ENCODE measurements around the gene JAKMIP3.

Gene JAKMIP3

GRCh38 chr10:132045324-132045723 is 20.4 kb upstream of the JAKMIP3 start:
- no peak for DNase-seq

GRCh38 chr10:132047575-132048293 is 18.0 kb upstream of the JAKMIP3 start:
- DNase-seq: no peak

GRCh38 chr10:132048294-132048667 is 17.5 kb upstream of the JAKMIP3 start:
- no peak for DNase-seq

GRCh38 chr10:132050191-132050590 is 15.6 kb upstream of the JAKMIP3 start:
- no peak for DNase-seq

GRCh38 chr10:132052124-132052523 is 13.6 kb upstream of the JAKMIP3 start:
- no peak for DNase-seq

DNA sequence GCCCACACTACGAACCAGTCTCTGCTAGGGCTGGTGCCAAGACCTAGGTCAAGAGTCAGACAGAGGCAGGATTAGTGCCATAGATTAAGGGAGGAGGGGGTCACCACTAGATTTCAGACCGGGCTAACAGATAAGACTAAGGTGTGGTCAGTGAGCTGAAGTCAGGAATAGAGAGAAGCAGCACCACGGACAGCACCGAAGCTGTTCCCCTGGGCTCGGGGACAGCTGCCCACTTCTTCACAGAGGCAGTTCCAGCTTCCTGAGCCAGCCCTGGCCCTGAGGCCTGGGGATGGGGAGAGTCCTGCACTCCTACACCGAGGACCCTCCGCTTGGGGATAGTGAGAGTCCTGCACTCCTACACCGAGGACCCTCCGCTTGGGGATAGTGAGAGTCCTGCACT is 11.2 kb upstream of the JAKMIP3 start:
- no peak for DNase-seq

GRCh38 chr10:132055616-132056015 is 10.1 kb upstream of the JAKMIP3 start:
- DNase-seq: no peak

- DNase-seq: no peak
Measured at GRCh38 chr10:132056663-132057062, 9.1 kb upstream of the JAKMIP3 start.

GRCh38 chr10:132057191-132057681 is 8.5 kb upstream of the JAKMIP3 start:
- no peak for DNase-seq

GRCh38 chr10:132058111-132058745 is 7.5 kb upstream of the JAKMIP3 start:
- no peak for DNase-seq

DNA sequence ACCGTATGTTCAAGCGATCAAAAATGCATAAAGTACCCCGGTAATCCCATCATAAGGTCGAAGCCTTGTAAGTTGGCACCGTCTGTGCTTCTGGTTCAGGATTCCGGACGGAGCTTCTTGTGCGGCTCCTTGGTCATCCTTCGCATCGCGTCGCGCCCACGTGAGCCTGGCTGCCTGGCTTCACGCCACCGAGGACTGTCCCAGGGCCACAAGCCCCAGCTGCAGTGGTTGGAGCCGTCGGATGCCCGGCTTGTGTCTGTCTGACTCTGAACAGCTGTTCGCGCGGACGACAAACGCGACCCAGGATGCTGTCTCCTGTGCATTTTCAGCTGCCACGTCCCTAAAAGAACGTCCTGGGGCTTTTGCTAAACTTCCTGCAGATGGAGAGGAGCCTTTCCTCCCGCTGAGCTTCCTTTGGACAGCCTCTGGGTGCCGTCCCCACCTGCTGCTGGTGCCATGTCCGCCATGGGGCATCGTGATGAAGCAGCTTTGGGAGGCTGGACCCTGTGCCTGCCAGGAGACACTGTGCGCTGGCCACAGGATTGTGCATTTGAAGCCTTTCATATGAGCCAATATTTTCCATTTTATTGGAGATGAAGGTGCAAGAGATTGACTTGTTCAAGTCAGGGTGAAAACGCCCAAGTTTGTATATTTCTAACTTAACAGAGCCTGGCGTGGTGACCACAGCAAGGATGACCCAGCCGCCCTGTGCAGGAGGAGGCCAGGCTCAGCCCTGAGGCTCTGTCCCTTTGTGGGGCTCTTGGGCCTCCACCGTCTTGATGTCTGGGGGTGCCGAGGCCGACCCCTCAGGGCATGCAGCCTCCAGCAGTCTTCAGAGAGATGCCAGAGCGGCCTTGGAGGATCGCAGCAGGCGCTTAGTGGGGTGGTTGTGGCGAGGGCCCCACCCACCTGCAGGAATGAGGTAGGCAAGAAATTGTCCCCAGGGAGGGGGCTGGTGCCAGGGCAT is 6.7 kb upstream of the JAKMIP3 start:
- no peak for DNase-seq

DNA sequence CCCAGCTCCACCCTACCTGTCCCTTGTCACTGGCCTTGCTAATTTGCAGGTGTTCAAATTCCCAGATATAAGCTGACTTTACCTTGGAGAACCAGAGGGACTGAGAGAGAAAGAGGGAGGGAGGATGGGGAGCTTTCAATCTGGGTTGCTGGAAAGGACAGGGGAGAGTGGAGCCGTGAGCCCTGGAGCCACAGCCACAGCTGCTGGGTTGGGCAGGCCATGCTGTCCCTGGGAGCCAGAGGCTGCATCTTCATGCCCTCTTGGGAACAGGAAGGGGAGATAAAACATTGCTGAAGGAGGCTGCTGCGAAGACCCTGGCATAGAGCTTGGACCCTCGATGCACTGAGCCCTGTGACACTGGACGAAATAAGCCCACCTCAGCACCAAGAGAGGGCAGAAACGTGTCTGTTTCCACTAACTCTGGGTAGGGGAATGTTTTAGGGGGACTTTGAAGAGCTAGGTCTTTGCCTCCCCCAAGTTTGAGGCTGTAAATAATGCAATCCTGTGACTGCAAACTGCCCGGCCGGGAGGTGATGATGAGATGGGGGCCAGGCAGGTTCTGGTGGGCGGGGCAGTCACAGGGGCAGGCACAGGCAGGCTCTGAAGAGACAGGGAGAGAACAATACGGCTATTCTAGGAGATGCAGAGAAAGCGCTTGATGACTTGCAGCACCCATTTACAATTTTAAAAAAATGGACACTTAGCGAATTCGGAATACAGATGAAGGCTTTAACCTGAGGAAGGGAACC is 5.8 kb upstream of the JAKMIP3 start:
- DNase-seq: no peak

DNA sequence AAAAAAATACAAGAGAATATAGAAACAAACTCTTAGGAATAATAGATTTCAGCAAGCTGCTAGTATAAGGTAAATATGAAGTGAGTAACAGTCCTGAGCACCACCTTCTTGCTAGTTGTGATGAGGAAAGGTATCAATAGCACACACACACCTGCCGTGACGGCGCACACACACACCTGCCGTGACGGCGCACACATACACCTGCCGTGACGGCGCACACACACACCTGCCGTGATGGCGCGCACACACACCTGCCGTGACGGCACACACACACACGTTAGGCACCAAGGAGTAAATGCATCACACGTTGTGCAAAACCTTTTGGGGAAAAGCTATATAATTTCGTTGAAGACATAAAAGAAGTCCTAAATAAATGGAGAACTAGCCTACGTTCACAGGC is 4.7 kb upstream of the JAKMIP3 start:
- no peak for DNase-seq

GRCh38 chr10:132061465-132061864 is 4.3 kb upstream of the JAKMIP3 start:
- no peak for DNase-seq

DNA sequence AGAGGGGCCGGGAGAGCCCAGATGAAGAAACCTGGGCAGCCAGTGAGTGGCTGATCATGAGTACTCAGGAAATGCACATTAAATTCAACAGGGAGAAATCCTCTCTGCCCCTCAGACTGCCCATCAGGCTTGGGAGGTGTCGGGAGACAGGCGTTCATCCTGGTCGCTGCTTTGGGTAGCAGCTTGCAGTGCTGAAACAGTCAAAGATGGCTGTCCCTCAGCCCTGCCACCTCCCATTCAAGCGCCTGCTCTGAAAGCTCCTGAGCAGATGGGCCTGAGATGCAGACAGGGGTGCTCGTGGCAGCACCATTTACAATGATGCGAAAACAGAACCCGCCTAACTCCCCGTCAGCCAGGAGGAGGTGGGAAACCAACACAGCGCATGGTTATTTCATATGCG is 3.6 kb upstream of the JAKMIP3 start:
- DNase-seq: no peak

DNA sequence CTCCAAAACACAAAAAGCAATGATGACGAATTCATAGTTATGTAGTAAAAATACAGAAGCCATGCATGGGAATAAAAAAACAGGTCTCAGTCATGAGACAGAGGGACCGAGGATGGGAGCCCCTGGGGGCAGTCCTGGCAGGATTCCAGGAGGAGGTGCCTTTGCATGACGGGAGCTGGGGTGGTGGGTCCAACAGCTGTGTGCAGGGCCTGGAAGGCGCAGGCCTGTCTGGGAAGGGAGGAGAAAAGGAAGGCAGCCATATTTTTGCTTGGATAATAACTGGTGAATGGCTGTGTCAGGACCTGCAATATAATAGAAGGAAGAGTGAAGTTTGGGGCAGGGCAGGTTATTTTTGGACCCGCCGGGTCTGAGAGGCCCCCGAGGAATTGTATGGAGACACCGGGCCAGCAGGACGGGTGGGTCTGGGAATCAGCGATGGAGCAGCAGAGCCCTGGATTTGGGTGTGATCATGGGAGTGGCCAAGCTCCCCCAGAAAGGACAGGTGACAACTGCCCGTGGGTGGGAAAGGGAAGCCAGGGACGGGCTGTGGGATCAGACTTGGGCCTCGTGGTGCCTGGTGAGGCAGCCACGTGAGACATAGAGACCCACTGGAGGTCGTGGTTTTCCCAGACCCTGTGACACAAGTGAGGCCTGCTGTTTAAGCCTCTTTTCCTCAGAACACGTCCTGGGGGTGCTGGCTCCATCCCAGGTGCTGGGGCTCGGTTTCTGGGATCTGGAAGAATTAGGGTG is 2.9 kb upstream of the JAKMIP3 start:
- no peak for DNase-seq

DNA sequence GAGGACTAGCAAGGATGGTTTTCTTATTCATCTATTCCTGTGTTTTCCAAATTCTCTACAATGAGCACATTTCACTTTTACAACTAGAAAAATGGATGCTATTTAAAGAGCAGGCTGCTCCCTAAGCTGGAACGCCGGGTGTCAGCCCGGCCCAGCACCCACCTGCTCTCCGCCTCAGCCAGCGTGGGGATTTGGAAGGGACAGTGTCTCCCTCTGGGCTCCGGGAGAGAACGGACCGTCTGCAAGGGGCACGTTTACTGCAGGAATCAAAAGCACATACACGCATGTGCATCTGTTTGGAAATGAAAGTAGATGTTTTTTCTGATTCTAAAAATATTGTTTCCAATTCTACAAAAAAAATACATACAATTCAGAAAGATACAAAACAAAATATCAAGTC is 2.3 kb upstream of the JAKMIP3 start:
- DNase-seq: no peak

DNA sequence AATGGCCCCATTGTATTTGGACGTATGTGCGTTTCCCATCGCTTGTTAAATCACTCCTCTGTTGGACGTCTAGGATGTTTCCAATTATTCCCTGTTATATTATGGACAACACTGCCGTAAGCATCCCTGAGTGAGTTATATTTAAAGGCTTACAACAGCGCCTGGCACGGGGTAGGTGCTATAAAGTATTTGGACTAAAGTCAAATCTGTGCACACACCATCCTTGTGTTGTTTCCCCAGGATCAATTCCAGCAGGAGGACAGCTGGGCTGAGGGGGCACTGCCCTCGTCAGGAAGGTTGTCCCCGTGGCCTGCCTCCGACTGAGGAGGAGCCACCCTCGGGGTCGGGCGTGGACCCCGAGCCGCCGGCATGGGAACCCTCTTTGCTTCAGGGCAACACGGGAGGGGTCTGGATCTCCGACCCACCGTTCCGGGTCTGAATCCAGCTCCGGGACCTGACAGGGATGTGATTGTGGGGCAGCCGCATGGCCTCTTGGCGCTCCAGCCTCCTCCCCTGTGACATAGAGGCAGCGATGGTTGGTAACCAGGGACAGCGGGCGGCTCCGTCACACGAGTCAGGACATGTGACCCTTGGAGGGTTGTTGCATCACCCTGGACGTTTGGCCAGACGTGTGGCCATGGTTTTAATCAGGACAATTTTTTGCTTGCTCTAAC is 1.5 kb upstream of the JAKMIP3 start:
- no peak for DNase-seq

- no peak for DNase-seq
Measured at GRCh38 chr10:132064771-132065437, 842 bp upstream of the JAKMIP3 start.

DNA sequence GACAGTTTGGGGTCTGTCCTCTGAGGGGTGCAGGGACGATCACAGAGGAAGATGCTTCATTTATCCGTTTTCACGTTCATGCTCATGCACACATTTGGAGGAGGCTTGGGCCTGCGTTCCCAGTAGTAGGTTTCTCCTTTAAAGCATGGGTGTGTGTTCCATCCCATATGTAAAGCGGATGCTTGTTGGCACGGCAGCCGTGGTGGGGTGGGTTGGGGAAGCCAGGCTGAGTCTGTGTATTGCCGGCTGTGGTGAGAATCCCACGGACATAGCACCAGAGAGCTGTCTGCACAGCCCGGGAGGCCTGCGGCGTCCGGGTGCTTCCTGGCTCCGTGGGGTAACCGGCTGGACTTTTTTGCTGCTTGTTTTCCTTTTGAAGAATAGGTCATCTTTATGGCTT is 440 bp downstream of the JAKMIP3 start:
- DNase-seq: no peak

- DNase-seq: no peak
Measured at GRCh38 chr10:132066812-132067211, 1.1 kb downstream of the JAKMIP3 start.
